HL-60/S4 (cell line): ENCODE measurements around the gene RBAK.
"Not testable (repeated sequence)": the region's sequence is repeated elsewhere in the genome, so short reads cannot be mapped to it uniquely, and the experiment has no call there.

Source experiments
- in situ Hi-C: fragments of 300-500 bp; cut with MboI; formaldehyde crosslinking; loops from 2 replicates; pipeline ENCODE4 v1.14.3; 2022; ENCODE audit warnings: low sequenced_read_pairs

The RBAK gene

GRCh38 chr7:5050676-5051075 lies 5.0 kb downstream of the RBAK start:
- in situ Hi-C loops, result no loop called here

GRCh38 chr7:5051731-5052130 lies 6.1 kb downstream of the RBAK start:
- in situ Hi-C loops, result not testable (repeated sequence)

GRCh38 chr7:5053175-5053574 lies 7.5 kb downstream of the RBAK start:
- in situ Hi-C loops, result no loop called here

- in situ Hi-C loops, result no loop called here
Measured at GRCh38 chr7:5063698-5064097, 18.0 kb downstream of the RBAK start.

GRCh38 chr7:5064391-5065106 lies 18.9 kb downstream of the RBAK start:
- in situ Hi-C loops, result no loop called here

- in situ Hi-C loops, result no loop called here
Measured at GRCh38 chr7:5065107-5065407, 19.4 kb downstream of the RBAK start.

- in situ Hi-C loops, result no loop called here
Measured at GRCh38 chr7:5068521-5068920, 22.9 kb downstream of the RBAK start.

- in situ Hi-C loops, result no loop called here
Measured at GRCh38 chr7:5070206-5070605, 24.5 kb downstream of the RBAK start.

GRCh38 chr7:5075187-5075586 lies 29.5 kb downstream of the RBAK start:
- in situ Hi-C loops, result loop anchor here (25.0 kb wide), 2 partner anchors 238 to 463 kb away; no protein-coding TSS in a partner anchor

GRCh38 chr7:5077740-5078139 lies 32.1 kb downstream of the RBAK start:
- in situ Hi-C loops, result loop anchor here (25.0 kb wide), 2 partner anchors 240 to 465 kb away; no protein-coding TSS in a partner anchor

GRCh38 chr7:5082806-5083205 lies 37.1 kb downstream of the RBAK start:
- in situ Hi-C loops, result loop anchor here (25.0 kb wide), 2 partner anchors 246 to 471 kb away; no protein-coding TSS in a partner anchor

GRCh38 chr7:5083311-5083711 lies 37.7 kb downstream of the RBAK start:
- in situ Hi-C loops, result loop anchor here (25.0 kb wide), 2 partner anchors 246 to 471 kb away; no protein-coding TSS in a partner anchor

GRCh38 chr7:5086256-5086655 lies 40.6 kb downstream of the RBAK start:
- in situ Hi-C loops, result loop anchor here (25.0 kb wide), 2 partner anchors 249 to 474 kb away; no protein-coding TSS in a partner anchor

GRCh38 chr7:5088228-5088833 lies 42.7 kb downstream of the RBAK start:
- in situ Hi-C loops, result loop anchor here (25.0 kb wide), 2 partner anchors 251 to 476 kb away; no protein-coding TSS in a partner anchor

- in situ Hi-C loops, result loop anchor here (25.0 kb wide), 2 partner anchors 252 to 477 kb away; no protein-coding TSS in a partner anchor
Measured at GRCh38 chr7:5088906-5089305, 43.2 kb downstream of the RBAK start.

- in situ Hi-C loops, result loop anchor here (25.0 kb wide), 2 partner anchors 257 to 482 kb away; no protein-coding TSS in a partner anchor
Measured at GRCh38 chr7:5093948-5094347, 48.3 kb downstream of the RBAK start.

GRCh38 chr7:5094641-5095040 lies 49.0 kb downstream of the RBAK start:
- in situ Hi-C loops, result loop anchor here (25.0 kb wide), 2 partner anchors 257 to 482 kb away; no protein-coding TSS in a partner anchor

- in situ Hi-C loops, result no loop called here
Measured at GRCh38 chr7:5116359-5116758, 70.7 kb downstream of the RBAK start.

- in situ Hi-C loops, result no loop called here
Measured at GRCh38 chr7:5117095-5117970, 71.7 kb downstream of the RBAK start.
